Choroid plexus epithelial cell (primary cell): ENCODE measurements around the gene ARHGEF19.
"Not testable (repeated sequence)": the region's sequence is repeated elsewhere in the genome, so short reads cannot be mapped to it uniquely, and the experiment has no call there.

Source experiments
- DNase-seq: peaks from one replicate; pipeline ENCODE4 v3.0.0-alpha.2; 2010; ENCODE audit warnings: low read depth
- H3K4me3 ChIP-seq: 2 replicates; pipeline ENCODE4 v1.5.1; 2011; ENCODE audit warnings: low read depth, mild to moderate bottlenecking, control low read depth, low read length, moderate library complexity
- CTCF ChIP-seq: conservative IDR thresholded peaks from 2 replicates; pipeline ENCODE4 v1.5.1; 2011; ENCODE audit warnings: low read depth, mild to moderate bottlenecking, control low read depth, inconsistent platforms, low read length, moderate library complexity

The ARHGEF19 gene

GRCh38 chr1:16230744-16231143 lies 18.3 kb upstream of the ARHGEF19 start:
- H3K4me3 ChIP-seq = no peak overlapping the region
- no peak for TF ChIP-seq CTCF
- DNase-seq = no peak

- no peak for DNase-seq
- no peak for TF ChIP-seq CTCF
Measured at GRCh38 chr1:16229976-16230740, 17.7 kb upstream of the ARHGEF19 start.

GRCh38 chr1:16226490-16227179 lies 14.2 kb upstream of the ARHGEF19 start:
- no peak for TF ChIP-seq CTCF
- H3K4me3 ChIP-seq = peak overlapping the region; percentile 40
- peak; percentile 35 for DNase-seq

More at GRCh38 chr1:16229976-16230740, 17.7 kb upstream of the ARHGEF19 start:
- H3K4me3 ChIP-seq = no peak overlapping the region

- DNase-seq = no peak
- no peak for TF ChIP-seq CTCF
- H3K4me3 ChIP-seq = no peak overlapping the region
Measured at GRCh38 chr1:16226129-16226489, 13.7 kb upstream of the ARHGEF19 start.

- DNase-seq = no peak
- TF ChIP-seq CTCF = no peak
- H3K4me3 ChIP-seq = no peak overlapping the region
Measured at GRCh38 chr1:16224472-16224871, 12.0 kb upstream of the ARHGEF19 start.

- not testable (repeated sequence) for DNase-seq, H3K4me3 ChIP-seq
Measured at GRCh38 chr1:16222716-16223115, 10.3 kb upstream of the ARHGEF19 start.

- no peak for TF ChIP-seq CTCF
- DNase-seq = no peak
- H3K4me3 ChIP-seq = no peak overlapping the region
Measured at GRCh38 chr1:16221499-16221898, 9.0 kb upstream of the ARHGEF19 start.
